PC-9 (cell line): ENCODE results near the gene COX14.

Experiments
- CTCF ChIP-seq: fragments of 200-600 bp; sonication (generic); conservative IDR thresholded peaks from 2 replicates; pipeline ENCODE4 v1.6.1; 2017; ENCODE audit warnings: mixed run types, antibody characterized with exemption, mild to moderate bottlenecking, moderate library complexity
- EZH2 ChIP-seq: fragments of 200-600 bp; sonication (generic); IDR thresholded peaks from 2 replicates; pipeline ENCODE4 v1.8.0; 2017; ENCODE audit warnings: antibody characterized with exemption, low read depth

DNA sequence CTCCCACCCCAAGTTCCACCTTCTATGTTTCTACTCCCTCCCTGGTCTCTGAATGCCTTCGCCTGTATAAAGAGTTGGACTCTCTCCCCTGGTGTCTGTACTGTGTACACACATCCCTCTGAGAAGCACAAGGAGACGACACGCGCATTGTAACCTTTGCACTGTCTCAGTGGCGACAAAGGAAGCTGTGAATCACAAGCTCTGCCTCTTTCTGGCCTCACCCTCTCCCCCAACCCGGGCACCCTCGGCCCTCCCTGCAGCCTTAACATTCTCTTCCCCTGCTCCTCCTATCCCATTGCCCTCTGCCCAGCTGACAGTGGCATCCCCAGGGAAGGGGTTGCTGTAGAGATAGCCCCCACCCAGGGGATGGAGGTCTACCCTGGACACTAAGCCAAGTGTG lies 29.4 kb upstream of the COX14 start:
- TF ChIP-seq CTCF (no peak), EZH2 (no peak)
